HL-60 (cell line): Measurements from ENCODE around the gene KRT77.

Experiments
- DNase-seq, 2 experiments: peaks; one replicate each; pipeline ENCODE4 v3.0.0-alpha.2; 2010 to 2020; ENCODE audit warnings: low read depth in 1 of 2, low spot score in 1 of 2
- H3K27ac ChIP-seq: fragments of 250-450 bp; sonication (Bioruptor Pico); replicated peaks from 2 replicates; pipeline ENCODE4 v1.5.1; 2020; ENCODE audit warnings: mild to moderate bottlenecking, moderate library complexity
- H3K27me3 ChIP-seq: fragments of 250-450 bp; sonication (Bioruptor Pico); 2 replicates; pipeline ENCODE4 v1.5.1; 2021; ENCODE audit warnings: mild to moderate bottlenecking, moderate library complexity; ENCODE audit not compliant: insufficient read depth, poor library complexity, severe bottlenecking
- H3K4me3 ChIP-seq: replicated peaks from 2 replicates; pipeline ENCODE4 v1.5.1; 2011; ENCODE audit warnings: mild to moderate bottlenecking, control low read depth, low read length; ENCODE audit not compliant: insufficient read depth
- CTCF ChIP-seq: IDR thresholded peaks from one replicate; pipeline ENCODE4 v1.5.1; 2011; ENCODE audit warnings: low read length, control low read depth, inconsistent platforms; ENCODE audit not compliant: insufficient read depth
- GABPA ChIP-seq: IDR thresholded peaks from 2 replicates; pipeline ENCODE4 v1.6.1; 2012; ENCODE audit warnings: low read depth
- POLR2AphosphoS5 ChIP-seq: IDR thresholded peaks from 2 replicates; pipeline ENCODE4 v1.6.1; 2012; ENCODE audit warnings: low read depth
- REST ChIP-seq: IDR thresholded peaks from 2 replicates; pipeline ENCODE4 v1.6.1; 2012; ENCODE audit warnings: low read depth; ENCODE audit not compliant: insufficient replicate concordance
- SPI1 ChIP-seq: IDR thresholded peaks from 2 replicates; pipeline ENCODE4 v1.6.1; 2012; ENCODE audit warnings: low read depth, mild to moderate bottlenecking, borderline replicate concordance

Gene KRT77

DNA sequence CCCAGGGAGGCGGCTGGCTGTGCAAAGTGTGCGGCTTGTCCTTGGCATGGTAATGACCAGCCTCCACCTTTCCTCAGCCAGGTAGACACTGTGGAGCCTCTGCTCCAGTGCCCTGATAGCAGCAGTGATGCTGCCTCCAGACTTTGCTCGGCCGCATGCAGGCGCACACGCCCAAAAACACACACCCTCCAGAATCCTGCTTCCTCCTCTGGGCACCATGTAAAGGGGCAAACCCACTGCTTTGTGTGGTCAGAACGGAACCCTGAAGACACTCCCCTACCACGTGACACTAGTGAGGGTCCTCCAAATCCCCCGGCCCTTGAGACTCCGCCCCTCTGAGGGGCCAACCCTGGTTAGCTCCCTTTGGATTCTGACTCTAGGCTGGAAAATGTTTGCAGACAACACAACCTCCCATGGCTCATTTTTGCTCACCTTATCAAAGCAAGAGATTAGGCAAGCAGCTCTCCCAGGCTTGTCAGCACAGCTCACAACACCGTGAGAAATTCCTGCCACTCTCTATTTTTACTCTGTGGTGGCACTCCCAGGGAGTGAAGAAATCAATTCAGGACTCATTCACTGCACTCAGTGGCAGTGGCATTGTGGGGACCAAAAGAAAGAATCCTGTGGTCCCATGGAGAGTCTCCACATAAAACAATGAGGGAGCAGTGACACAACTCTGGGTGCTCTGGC, 4.5 kb downstream of the KRT77 start:
- DNase-seq, result no peak
- Histone ChIP-seq H3K27me3 (no peaks in the 10 kb centered on the region), H3K27ac (no peak overlapping the region), H3K4me3 (no peak overlapping the region)
- TF ChIP-seq GABPA (no peak), POLR2AphosphoS5 (no peak), REST (no peak), CTCF (no peak), SPI1 (no peak)

DNA sequence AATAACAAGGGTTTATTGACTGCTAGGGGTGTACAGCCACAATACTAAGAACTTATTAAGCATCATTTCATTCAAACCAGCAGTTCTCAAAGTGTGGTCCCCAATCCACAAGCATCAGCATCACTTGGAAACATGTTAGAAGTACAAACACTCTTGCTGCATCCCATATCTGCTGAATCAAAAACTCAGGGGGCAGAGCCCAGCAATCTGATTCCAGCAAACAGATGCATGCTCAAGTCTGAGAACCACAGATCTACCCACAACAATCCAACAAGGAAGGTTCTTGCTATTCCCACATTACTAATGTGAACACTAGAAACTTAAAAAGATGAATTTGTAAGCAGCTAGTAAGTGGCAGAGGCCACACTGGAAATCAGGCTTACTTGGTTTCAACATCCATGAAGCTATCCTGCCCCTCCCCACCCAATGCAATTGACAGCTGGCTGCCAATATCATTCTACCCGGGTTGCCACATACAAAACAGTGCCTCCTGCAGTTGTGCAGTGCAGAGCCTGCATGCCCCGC, 6.2 kb downstream of the KRT77 start:
- no peak for DNase-seq
- H3K27me3 ChIP-seq, result peaks cover under 1% of the 10 kb centered on the region

More for the DNA sequence above, 6.2 kb downstream of the KRT77 start:
- Histone ChIP-seq H3K4me3 (no peak overlapping the region), H3K27ac (no peak overlapping the region)
- TF ChIP-seq REST (no peak), CTCF (no peak), SPI1 (no peak), POLR2AphosphoS5 (no peak), GABPA (no peak)
